HEK293T (cell line): ENCODE data around the gene CC2D2A.

Experiments
- ARNT ChIP-seq: fragments of 450-650 bp; IDR thresholded peaks from 2 replicates; pipeline ENCODE4 v1.6.1; 2017; ENCODE audit warnings: mild to moderate bottlenecking
- BHLHE40 ChIP-seq: fragments of 450-650 bp; IDR thresholded peaks from 2 replicates; pipeline ENCODE4 v1.6.1; 2016; ENCODE audit warnings: mild to moderate bottlenecking, moderate library complexity, borderline replicate concordance
- FOXA1 ChIP-seq: fragments of 450-650 bp; IDR thresholded peaks from 2 replicates; pipeline ENCODE4 v1.6.1; 2016; ENCODE audit warnings: mild to moderate bottlenecking
- FOXK2 ChIP-seq: fragments of 450-650 bp; IDR thresholded peaks from 2 replicates; pipeline ENCODE4 v1.6.1; 2016; ENCODE audit warnings: mild to moderate bottlenecking
- FOXM1 ChIP-seq: fragments of 450-650 bp; IDR thresholded peaks from 2 replicates; pipeline ENCODE4 v1.6.1; 2017; ENCODE audit warnings: mild to moderate bottlenecking, borderline replicate concordance
- L3MBTL2 ChIP-seq: fragments of 450-650 bp; conservative IDR thresholded peaks from 2 replicates; pipeline ENCODE4 v1.6.1; 2016; ENCODE audit warnings: mild to moderate bottlenecking
- LEF1 ChIP-seq: fragments of 450-650 bp; IDR thresholded peaks from 2 replicates; pipeline ENCODE4 v1.6.1; 2017; ENCODE audit warnings: mild to moderate bottlenecking, borderline replicate concordance
- NFRKB ChIP-seq: fragments of 450-650 bp; IDR thresholded peaks from 2 replicates; pipeline ENCODE4 v1.6.1; 2016; ENCODE audit warnings: mild to moderate bottlenecking, moderate library complexity
- SP1 ChIP-seq: fragments of 450-650 bp; IDR thresholded peaks from 2 replicates; pipeline ENCODE4 v1.6.1; 2017
- SUZ12 ChIP-seq: fragments of 450-650 bp; IDR thresholded peaks from 2 replicates; pipeline ENCODE4 v1.6.1; 2016; ENCODE audit warnings: mild to moderate bottlenecking
- TARDBP ChIP-seq: fragments of 450-650 bp; IDR thresholded peaks from 2 replicates; pipeline ENCODE4 v1.6.1; 2016
- ZNF384 ChIP-seq: fragments of 450-650 bp; IDR thresholded peaks from 2 replicates; pipeline ENCODE4 v1.6.1; 2016
- TF ChIP-seq, protein P1 (sequence below): fragments of 450-650 bp; IDR thresholded peaks from 2 replicates; pipeline ENCODE4 v1.6.1; 2016

DNA sequence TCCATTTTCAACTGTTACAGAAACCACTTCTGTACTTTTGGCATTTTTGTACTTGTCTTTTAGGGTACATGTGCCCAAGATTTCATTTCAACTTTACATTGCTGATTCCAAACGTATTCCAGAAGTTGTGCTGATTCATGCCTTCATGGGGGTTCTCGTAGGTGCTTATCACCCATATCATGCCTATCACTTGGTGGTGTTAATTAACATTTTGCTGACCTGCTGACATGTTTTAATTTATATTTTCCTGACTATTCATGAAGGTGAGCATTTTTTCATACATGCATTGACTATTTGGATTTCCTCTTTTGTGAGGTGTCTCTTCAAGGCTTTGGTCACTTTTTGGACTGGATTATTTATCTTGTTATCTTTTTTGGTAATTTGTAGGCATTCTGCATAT lies 64.1 kb downstream of the CC2D2A start:
- TF ChIP-seq SP1 (no peak), SUZ12 (no peak), TARDBP (no peak), L3MBTL2 (no peak), ZNF384 (no peak), FOXA1 (no peak), FOXM1 (no peak), FOXK2 (no peak), BHLHE40 (no peak), NFRKB (no peak), LEF1 (no peak), ARNT (no peak)
- TF ChIP-seq, protein P1, sequence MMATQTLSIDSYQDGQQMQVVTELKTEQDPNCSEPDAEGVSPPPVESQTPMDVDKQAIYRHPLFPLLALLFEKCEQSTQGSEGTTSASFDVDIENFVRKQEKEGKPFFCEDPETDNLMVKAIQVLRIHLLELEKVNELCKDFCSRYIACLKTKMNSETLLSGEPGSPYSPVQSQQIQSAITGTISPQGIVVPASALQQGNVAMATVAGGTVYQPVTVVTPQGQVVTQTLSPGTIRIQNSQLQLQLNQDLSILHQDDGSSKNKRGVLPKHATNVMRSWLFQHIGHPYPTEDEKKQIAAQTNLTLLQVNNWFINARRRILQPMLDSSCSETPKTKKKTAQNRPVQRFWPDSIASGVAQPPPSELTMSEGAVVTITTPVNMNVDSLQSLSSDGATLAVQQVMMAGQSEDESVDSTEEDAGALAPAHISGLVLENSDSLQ = no peak
